T-helper 2 cell treated with Interferon-gamma antibody and Interleukin-4, amounts not matched to agents 100 ng/mL and 5 ng/mL, for 36 hours (primary cell): ENCODE results near the gene CACNG7. TPM values are rescaled to one million over a fixed set of nuclear protein-coding genes. Genes with fewer than 3 reads are reported as not detected.

ENCODE experiments used
- intact Hi-C: fragments of 100-400 bp; cut with micrococcal nuclease; formaldehyde crosslinking; loops from one replicate; pipeline ENCODE4 v1.15.1; 2023
- total RNA-seq: library from RNA; stranded (reverse); gene quantifications from 2 replicates; pipeline ENCODE4 v1.2.3, GENCODE V29; 2022

Gene CACNG7
- total RNA-seq, 1 donor from 2014 or later = not detected

DNA sequence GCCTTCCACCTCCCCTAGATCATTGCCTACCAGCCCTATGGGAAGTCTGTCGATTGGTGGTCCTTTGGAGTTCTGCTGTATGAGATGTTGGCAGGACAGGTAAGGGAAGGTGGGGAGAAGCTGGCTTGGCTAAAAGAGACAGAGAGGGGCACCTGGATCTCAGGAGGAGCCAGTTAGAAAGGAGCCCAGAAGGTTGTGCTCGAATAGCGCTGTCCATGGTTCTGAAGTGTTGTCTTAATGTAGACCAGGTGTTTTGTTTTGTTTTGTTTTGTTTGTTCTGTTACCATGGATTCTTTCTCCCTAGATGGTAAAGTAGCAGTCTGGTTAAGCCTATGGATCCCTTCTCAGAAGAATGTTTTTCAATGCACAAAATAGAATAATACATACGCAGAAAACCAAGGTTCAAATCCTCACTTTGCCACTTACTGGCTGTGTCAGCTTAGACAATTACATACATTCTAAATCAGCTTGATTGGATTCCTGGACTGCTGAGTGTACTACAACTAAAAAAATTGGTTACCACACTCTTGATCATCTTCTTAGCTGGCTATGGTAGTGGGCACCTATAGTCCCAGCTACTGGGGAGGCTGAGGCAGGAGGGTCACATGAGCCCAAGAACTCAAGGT lies 5.9 kb upstream of the CACNG7 start:
- intact Hi-C loops = no loop called here

DNA sequence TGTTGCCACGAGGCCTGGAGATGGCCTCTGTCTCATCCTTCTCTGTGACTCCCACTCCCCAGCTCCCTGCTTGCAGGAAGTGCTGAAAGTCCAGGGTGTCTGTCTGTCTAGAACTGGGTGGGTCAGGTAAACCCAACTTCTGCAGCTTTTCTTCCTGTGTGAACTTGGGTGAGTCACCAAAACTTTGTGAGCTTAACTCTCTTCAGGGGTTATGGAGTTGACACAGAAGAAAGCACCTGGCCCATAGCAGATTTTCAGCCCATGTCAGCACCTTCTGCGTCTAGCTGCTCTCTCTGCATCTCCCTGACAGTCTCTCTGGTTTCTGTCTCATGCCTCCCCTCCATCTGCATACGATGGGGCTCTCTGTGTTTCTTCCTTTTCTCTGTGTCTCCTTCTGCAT lies 4.2 kb upstream of the CACNG7 start:
- intact Hi-C loops = no loop called here

DNA sequence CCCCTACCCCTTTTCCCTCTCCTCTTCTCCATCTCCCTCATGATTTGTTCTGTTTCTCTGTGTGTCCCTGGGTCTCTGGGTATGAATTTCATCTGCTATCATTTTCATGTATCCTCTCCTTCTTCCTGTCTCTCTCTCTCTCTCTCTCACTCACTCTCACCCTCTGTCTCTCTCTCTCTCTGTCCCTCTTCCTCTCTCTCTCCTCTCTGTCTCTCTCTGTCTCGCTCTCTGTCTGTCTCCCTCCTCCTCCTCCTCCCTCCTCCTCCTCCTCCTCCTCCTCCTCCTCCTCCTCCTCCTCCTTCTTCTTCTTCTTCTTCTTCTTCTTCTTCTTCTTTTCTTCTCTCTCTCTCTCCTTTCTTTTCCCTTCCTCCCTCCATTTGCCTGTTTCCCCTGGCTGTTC lies 3.3 kb upstream of the CACNG7 start:
- intact Hi-C loops = loop anchor here (2.0 kb wide), 1 partner anchor 117 kb away; no protein-coding TSS in a partner anchor

DNA sequence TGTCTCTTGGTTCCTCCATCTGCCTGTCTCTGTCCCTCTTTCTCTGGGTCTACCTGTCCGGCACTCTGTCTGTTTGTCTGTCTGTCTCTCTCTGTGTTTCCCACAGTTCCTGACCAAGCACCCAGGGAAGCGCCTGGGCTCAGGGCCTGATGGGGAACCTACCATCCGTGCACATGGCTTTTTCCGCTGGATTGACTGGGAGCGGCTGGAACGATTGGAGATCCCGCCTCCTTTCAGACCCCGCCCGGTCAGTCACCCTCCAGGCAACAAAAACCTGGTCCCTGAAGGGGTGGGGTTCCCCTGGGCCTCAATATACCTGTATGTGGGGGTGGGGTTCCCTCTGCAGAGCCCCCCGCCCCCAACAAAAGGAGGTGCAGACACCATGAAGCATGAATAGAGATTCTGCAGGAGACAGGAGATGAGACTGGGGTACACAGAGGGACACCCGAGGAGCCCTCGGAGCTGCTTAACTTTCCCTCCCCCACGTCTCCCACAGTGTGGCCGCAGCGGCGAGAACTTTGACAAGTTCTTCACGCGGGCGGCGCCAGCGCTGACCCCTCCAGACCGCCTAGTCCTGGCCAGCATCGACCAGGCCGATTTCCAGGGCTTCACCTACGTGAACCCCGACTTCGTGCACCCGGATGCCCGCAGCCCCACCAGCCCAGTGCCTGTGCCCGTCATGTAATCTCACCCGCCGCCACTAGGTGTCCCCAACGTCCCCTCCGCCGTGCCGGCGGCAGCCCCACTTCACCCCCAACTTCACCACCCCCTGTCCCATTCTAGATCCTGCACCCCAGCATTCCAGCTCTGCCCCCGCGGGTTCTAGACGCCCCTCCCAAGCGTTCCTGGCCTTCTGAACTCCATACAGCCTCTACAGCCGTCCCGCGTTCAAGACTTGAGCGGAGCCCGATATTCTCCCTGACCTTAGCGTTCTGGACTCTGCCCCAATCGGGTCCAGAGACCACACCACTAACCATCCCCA lies 2.6 kb upstream of the CACNG7 start:
- intact Hi-C loops = loop anchor here (2.0 kb wide), 1 partner anchor 116 kb away; no protein-coding TSS in a partner anchor

DNA sequence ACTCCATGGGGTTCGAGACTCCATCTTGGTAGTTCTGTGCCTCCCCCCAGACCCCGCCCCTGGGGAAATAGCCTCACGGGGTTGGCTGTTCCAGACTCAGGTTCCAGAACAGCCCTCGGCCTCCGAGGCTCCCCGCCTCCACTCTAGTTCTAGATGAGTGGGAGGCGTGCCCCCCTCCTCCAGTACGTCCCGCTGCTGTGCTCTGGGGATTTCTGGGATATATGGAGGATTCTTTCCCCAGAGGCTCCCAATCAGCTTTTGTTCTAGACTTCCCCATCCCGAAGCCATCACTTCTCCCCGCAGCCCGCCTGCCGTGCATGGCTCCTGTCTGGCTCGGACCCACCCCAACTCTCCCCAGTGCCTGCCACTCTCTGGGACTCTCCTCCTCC lies 1.9 kb upstream of the CACNG7 start:
- intact Hi-C loops = loop anchor here (2.0 kb wide), 1 partner anchor 116 kb away; no protein-coding TSS in a partner anchor

DNA sequence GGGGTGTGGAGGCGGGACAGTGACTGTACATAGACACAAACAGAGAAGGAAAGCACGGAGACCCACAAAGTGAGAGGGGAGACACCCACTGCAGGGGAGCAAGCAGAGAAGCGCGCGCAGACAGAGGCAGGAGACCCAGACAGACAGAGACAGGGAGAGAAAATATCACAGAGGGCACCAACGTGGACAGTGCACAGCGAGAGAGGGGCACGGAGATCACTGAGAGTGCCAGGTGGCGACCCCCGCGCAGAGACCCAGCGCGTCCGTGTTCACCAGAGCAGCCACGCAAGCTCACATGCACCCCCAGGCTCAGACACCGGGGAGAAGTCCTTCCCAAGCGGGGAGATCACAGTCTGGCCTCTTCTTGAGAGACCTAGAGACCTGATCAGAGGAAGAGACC lies 1.4 kb upstream of the CACNG7 start:
- intact Hi-C loops = loop anchor here (1.0 to 2.0 kb wide), 2 partner anchors 40 to 115 kb away; partner anchors contain the start of gene MYADM

DNA sequence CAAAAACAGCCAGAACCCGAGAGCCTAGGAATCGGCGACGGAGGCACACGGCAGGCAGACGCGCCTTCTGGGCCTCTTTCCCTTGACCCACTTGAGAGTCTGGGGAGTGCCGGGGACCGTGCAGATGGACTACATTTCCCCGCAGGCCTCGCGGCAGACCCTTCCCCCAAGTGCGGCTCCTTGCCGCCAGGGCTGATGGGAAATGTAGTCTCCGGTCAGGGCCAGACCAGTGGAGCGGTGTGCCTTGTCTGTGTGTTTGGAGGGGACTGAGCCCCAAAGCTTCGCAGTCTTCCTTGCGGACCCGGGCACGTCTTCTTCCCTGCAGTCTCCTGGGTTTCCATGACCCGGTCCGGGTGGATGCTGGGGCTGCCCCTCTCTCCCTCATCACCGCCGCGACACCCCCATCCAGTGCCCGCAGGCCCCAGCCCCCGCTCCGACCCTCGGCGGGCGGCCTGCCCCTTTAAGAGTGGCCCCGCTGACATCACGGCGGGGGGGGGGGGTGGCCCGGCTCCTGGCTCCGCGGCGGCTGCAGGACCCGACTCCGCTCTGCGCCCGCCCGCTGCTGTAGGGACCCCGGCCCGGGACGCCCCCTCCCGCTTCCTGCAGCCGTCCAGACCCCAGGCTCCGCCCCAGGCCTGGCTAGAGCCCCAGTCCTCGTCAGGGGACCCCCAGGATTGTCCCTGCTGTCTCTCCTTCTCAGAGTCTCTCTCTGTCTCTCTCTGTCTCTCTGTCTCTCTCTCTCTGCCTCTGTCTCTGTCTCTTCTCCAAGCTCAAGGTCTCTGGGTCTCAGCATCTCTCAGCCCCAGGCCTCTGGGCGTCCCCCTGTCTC lies 758 bp upstream of the CACNG7 start:
- intact Hi-C loops = loop anchor here (1.0 kb wide), 1 partner anchor 41 kb away; the partner anchor contains the start of gene MYADM

DNA sequence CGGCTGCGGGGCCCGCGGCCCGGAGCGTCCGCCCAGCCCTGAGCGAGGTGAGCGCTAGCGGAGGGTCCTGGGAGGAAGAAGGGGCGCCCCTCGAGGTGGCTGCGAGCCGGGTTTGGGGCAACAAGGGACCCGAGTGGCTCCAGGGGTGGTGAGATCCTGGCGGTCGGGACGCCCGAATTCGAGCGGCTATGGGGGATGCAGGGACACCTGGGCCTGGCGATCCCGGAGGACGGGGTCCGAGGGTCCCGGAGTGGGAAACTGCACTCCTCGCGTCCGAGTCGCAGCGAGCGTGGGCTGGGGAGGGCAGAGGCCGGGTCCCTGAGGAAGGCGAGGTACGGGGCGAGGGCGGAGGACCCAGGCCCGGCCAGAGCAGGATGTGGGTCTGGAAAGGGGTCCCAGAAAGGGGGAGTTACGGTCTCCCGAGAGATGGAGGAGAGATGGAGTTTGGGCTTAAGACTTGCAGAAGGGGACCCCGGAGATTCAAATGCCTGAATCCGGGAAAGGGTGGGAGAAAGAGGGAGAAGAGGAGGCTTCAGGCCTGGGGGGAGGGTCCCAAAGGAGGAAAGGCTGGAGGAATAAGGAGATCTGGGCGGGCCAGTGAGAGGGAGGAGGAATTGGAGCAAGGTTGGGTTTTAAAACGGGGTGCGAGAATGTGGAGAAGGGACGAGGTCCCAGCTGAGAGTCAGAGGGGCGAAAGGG lies 542 bp downstream of the CACNG7 start:
- intact Hi-C loops = no loop called here

DNA sequence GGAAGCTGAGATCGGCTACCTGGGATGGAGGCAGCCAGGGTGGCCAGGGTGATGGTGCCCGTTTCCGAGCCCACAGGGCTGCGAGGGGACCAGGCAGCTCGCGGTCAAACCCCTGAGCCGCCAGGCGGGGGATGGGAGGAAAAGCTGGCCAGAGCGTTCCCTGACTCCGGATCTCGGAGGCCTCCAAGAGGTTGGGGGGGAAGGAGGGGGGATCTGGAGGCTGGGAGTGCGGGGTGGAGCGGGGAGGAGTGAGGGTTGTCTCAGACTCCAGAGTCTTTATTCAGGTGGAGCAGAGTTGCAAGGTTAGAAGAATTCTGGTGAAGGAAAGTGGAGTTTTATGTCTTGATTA lies 1.1 kb downstream of the CACNG7 start:
- intact Hi-C loops = no loop called here

DNA sequence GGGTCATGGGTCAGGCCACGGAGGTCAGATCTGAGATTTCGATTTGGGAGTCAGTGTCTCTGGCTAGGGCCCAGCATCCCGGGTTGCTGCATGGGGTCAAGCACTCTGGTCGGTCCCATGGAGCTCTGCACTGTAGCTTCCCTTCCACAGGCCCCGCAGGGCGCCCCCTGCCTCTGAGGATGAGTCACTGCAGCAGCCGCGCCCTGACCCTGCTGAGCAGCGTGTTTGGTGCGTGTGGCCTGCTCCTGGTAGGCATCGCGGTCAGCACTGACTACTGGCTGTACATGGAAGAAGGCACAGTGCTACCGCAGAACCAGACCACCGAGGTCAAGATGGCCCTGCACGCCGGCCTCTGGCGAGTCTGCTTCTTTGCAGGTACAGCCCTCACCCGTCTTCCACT lies 3.6 kb downstream of the CACNG7 start:
- intact Hi-C loops = no loop called here

DNA sequence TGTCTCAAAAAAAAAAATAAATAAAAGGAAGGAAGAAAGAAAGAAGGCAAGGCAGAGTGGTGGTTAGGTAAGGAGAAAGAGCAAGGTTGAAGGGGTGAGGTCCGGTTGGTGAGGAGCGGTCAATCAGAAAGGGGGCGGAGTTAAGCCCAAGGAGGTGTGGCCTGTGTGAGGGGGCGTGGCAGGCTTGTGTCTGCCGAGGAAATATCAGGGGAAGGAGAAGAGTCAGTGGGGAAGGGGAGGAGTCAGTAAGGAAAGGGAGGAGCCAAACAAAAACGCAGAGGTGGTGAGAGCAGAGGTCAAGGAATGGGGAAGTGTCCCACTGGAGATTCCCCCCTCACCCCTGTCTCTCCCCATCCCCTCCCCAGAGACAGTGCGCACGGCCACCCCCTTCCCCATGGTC lies 5.9 kb downstream of the CACNG7 start:
- intact Hi-C loops = no loop called here

DNA sequence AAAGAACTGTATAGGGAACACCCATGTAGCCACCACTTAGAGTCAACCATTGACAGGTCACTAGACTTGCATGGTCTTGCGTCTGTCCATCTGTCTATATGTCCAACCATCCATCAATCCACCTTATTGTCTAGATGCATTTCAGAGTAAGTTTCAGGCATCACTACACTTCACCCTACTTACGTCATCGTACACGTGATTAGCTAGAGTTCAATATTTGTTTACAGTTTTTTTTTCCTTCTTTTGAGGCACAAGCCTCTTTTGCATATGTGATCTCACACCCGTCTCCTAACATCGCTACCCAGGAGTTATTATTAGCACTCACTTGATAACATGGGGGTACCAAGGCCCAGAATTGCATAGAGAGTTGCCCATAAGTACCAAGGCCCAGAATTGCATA lies 6.9 kb downstream of the CACNG7 start:
- intact Hi-C loops = no loop called here

DNA sequence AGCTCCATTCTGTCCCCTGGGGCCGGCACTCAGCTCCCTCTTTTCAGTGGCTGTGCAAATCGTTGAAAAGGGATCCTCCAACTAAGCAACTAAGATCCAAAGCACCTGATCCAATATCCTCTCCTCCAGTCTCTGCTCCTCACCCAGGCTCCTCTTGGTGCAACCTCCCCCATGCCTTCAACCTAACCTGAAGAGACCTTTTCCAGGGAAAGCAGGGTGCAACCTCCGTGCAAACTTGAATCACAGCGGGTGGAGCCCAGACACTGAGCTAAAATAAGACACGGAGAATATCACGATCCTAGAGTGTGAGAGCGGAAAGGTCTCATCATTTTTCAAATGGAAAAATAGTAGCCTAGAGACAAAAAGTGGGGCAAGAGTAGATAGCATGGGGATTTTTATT lies 8.3 kb downstream of the CACNG7 start:
- intact Hi-C loops = no loop called here

DNA sequence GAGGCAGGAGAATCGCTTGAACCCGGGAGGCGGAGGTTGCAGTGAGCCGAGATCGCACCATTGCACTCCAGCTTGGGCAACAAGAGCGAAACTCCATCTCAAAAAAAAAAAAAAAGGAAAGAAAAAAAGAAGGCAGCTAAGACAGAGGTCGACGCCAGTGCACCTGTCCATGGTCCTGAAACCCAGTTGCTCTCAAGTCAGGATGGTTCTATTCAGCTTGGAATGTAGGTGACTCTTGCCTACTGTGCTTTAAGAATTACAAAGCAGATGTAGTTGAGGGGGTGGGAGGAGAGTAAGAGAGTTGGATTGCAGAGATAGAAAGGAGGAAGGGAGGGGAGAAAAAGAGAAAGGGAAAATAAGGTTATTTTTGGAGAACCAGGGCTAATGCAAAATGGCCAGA lies 18.7 kb downstream of the CACNG7 start:
- intact Hi-C loops = no loop called here

DNA sequence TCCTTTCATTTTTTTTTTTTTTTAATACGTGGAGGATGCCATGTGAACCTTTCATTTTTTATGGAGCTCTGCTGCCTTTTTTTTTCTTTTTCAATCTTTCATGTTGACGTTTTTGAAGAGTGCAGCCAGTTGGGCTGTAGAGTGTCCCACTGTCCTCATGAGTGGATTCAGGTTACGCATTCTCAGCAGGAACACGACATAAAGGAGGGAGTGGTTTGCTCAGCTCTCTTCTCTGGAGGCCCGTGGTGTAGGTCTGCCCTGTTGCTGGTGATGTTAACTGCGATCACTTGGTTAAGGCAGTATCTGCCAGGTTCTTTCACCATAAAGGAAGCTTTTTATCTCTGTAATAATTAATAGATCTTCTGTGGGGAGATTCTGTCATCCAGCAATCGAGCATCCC lies 27.0 kb downstream of the CACNG7 start:
- intact Hi-C loops = no loop called here

DNA sequence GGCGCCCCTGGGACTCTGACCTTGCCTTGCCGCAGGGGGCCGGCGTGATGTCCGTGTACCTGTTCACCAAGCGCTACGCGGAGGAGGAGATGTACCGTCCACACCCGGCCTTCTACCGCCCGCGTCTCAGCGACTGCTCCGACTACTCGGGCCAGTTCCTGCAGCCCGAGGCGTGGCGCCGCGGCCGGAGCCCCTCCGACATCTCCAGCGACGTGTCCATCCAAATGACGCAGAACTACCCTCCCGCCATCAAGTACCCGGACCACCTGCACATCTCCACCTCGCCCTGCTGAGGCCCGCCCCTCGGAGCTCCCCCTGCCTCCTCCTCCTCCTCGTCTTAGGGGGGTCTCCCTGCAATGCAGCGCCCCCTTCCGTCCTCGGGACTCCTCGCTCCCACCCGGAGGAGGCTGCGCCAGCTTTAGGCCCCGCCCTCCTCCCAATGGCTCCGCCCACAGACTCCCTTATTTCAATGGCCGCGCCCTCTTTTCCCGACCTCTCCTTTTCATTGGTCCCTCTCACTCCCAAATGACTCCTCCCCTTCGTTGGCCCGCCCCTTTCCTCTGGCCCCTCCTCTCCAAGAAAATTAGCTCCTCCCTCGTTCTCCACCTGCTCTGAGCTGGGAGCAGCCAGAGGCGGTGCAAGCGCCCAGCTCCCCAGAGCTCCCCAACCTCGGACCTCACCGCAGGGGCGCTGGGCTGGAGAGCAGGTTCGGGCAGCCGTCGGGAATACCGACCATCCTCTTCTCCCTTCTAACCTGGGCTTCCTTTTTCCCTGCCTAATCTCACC lies 33.1 kb downstream of the CACNG7 start:
- intact Hi-C loops = no loop called here

DNA sequence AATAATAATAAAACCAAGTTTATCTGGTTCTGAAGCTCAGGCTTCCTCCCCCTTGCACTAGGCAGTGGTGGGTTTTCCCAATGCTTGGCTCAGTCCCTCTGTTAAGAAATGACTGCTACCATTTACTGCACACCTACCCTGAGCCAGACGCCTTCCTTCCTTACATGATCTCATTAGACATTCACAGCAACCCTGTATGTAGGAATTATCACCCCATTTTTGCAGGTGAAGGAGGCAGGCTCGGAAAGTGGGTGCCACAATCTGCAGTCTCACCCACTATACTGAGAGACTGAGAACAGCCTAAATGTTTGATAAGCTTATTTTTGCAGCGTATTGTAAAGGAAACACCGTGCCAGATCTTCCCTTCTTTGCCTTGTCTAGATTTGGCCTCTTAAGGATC lies 35.3 kb downstream of the CACNG7 start:
- intact Hi-C loops = no loop called here

DNA sequence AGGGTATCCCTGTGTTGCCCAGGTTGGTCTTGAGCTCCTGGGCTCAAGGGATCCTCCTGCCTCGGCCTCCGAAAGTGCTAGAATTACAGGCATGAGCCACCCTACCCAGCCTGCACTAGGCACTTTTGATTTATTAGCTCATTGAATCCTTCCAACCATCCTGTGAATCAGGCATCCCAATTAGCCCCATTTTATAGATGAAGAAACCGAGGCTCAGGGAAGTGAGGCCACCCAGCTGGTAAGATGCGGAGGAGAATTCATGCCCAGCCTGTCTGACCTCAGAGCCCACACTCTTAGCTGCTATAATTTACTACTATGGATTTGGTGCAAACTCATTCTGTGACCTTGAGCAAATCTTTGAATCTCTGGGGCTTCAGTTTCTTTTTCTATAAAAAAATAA lies 35.9 kb downstream of the CACNG7 start:
- intact Hi-C loops = no loop called here

DNA sequence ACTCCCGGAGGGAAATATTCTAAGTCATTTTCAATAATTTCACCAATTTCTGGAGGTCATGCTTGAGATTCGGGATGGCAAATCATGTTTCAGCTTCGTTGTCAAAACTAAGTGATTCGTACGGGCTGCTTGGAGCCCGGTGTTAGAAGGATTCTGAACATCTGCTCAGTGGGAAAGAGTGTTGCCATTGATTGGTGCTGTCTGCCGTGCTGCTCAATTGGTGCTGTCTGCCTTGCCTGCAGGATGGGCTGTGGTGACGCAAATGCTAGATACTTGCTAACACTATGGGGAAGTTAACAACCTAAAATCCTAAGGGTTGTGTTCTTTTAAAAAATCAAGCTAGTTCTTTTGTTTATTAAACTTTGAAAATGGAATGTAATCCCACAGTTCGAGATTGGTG lies 36.4 kb downstream of the CACNG7 start:
- intact Hi-C loops = no loop called here

DNA sequence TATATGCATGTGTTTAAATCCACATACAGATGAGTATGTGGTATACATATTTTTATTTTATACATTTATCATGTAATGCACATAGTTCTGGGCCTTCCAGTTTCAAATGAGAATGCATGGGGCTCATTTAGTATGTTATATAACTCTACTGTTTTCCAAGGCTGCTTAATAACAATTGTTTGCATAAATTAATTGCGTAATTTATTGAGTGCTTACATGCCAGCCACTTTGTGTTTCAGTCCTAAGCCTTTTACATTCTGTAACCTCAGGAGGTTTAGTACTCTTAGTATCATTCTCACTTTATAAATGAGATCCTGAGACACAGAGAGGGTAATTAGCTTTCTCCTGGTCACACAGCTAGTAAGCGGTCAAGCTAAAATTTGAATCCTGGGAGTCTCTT lies 36.9 kb downstream of the CACNG7 start:
- intact Hi-C loops = no loop called here
